A549 (cell line): ENCODE results near the gene YWHAB.
A peak's percentile ranks its signal among the peaks of the same experiment; 100 is the strongest.

Experiments
- CEBPB ChIP-seq, 2 experiments: fragments of >200 bp in 1 of 2; sonication (Bioruptor Twin) in 1 of 2; formaldehyde crosslinking in 1 of 2; IDR thresholded peaks; 2 replicates each; pipeline ENCODE4 v1.6.1; 2012 to 2016
- CHD4 ChIP-seq: fragments of 200-600 bp; sonication (generic); IDR thresholded peaks from 2 replicates; pipeline ENCODE4 v1.6.1; 2016; ENCODE audit warnings: antibody characterized with exemption, mild to moderate bottlenecking, borderline replicate concordance
- CTCF ChIP-seq: fragments of >200 bp; sonication (Bioruptor Twin); formaldehyde crosslinking; IDR thresholded peaks from 3 replicates; pipeline ENCODE4 v1.5.1; 2016
- HMGXB4 ChIP-seq: fragments of 250-450 bp; sonication (Bioruptor Pico); IDR thresholded peaks from 2 replicates; pipeline ENCODE4 v1.5.0; 2021; ENCODE audit warnings: mild to moderate bottlenecking, moderate library complexity, borderline replicate concordance
- MAFK ChIP-seq: fragments of 450-650 bp; IDR thresholded peaks from 2 replicates; pipeline ENCODE4 v1.6.1; 2014; ENCODE audit not compliant: partially characterized antibody
- MAZ ChIP-seq: fragments of 150-350 bp; IDR thresholded peaks from 2 replicates; pipeline ENCODE4 v1.6.1; 2014; ENCODE audit warnings: antibody characterized with exemption, low read depth, low read length, borderline replicate concordance
- NR3C1 ChIP-seq: fragments of >200 bp; sonication (Bioruptor Twin); formaldehyde crosslinking; IDR thresholded peaks from 3 replicates; pipeline ENCODE4 v1.6.1; 2017
- POLR2A ChIP-seq: IDR thresholded peaks from 2 replicates; pipeline ENCODE4 v1.6.1; 2012; ENCODE audit warnings: mild to moderate bottlenecking, low read length

- TF ChIP-seq POLR2A, result no peak
- no peak for TF ChIP-seq CTCF
- TF ChIP-seq MAZ, result no peak
- TF ChIP-seq CHD4, result no peak
- TF ChIP-seq CEBPB (IDR thresholded peaks at IDR 0.05), result no peak
- TF ChIP-seq MAFK, result peak; percentile 14
- no peak for TF ChIP-seq HMGXB4 (CRISPR knock-in tag)
- TF ChIP-seq NR3C1, result no peak
Observed at GRCh38 chr20:44850272-44850671, 35.2 kb upstream of the YWHAB start.
